ENCODE data around the gene HOXD1.

HOXD1 gene

DNA sequence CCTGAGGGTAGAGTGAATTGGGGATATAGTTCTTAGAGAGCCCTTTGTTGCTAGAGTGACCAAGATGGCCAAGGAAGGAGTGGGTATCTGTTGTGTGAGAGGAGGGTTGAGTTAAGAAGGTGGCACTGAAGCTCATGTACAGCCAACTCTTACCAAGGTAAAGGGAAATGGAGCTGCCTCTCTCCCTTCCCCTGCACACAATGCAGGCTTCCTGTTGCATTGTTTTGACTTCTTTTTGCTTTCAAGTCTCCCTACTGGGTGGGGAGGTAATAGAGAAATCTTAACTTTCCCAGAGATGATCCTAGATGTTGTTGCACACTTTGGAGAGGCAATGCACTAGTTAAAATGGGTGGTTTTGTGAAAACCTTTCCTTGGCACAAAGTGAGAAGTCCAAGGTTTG, 23.8 kb downstream of the HOXD1 start:
- TF ChIP-seq, protein P1, sequence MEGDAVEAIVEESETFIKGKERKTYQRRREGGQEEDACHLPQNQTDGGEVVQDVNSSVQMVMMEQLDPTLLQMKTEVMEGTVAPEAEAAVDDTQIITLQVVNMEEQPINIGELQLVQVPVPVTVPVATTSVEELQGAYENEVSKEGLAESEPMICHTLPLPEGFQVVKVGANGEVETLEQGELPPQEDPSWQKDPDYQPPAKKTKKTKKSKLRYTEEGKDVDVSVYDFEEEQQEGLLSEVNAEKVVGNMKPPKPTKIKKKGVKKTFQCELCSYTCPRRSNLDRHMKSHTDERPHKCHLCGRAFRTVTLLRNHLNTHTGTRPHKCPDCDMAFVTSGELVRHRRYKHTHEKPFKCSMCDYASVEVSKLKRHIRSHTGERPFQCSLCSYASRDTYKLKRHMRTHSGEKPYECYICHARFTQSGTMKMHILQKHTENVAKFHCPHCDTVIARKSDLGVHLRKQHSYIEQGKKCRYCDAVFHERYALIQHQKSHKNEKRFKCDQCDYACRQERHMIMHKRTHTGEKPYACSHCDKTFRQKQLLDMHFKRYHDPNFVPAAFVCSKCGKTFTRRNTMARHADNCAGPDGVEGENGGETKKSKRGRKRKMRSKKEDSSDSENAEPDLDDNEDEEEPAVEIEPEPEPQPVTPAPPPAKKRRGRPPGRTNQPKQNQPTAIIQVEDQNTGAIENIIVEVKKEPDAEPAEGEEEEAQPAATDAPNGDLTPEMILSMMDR (IDR thresholded peaks at IDR 0.05; ENCODE audit: low read depth, low read length): no peak
- no peak for DNase-seq (ENCODE audit: extremely low read depth, low read depth)

DNA sequence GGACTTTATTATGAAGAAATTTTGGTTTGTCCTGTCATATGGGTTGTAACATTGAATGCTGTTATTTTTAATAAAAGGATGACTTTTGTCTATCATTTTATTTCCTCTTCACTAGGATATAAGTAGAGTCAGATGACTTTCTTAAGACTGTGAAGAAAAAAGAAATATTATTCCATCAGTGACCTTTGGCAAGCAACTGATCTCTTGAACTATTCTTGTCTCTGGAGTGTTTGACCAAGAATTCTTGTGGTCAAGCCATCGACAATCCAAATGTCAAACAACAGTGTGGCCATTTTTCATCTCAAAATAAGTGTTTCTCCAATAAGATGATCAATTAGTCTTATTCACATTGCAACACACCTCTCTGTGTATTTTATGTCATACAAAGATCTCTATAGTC, 24.9 kb downstream of the HOXD1 start:
- TF ChIP-seq, protein P1 (IDR thresholded peaks at IDR 0.05; ENCODE audit: low read depth, low read length): no peak
- no peak for DNase-seq (ENCODE audit: extremely low read depth, low read depth)

DNA sequence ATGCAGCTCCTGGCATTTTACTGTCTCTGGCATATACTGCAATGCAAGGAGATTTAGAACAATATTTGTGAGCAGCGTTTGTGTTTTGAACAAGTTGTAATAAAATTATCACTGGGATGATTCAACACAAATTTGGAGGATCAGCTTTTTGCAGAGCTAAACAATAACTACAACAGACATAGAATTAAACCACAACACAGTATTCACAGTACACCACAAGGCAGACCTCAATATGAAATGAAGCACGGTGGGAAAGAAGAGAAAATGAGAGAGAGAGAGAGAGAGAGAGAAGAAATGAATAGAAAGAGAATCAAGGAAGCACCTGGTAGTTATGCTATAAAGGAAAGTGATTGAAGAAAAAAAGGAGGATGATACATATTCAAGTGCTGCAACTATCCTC, 39.4 kb downstream of the HOXD1 start:
- DNase-seq (ENCODE audit: extremely low read depth, low read depth): no peak
- TF ChIP-seq, protein P1 (IDR thresholded peaks at IDR 0.05; ENCODE audit: low read depth, low read length): no peak

DNA sequence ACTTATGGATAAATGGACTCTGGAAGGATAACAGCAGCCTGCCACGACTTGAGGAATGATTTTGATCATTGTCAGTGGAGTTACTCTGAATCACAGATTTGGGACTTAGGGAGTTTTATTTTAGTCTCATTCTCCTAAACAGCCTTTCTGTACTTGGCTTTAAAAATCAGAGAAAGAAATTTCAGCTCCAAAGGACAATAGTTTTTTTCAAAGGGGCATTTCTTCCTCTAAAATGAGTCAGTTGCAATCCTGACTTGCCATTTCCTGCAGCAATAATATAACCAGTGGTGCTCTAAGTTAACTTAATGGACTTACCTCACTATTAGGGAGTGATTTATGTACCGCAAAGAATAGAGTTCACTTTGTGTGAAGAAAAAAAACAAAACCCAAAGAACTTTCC, 45.7 kb downstream of the HOXD1 start:
- TF ChIP-seq, protein P1 (IDR thresholded peaks at IDR 0.05; ENCODE audit: low read depth, low read length): no peak
- DNase-seq (ENCODE audit: extremely low read depth, low read depth): no peak

DNA sequence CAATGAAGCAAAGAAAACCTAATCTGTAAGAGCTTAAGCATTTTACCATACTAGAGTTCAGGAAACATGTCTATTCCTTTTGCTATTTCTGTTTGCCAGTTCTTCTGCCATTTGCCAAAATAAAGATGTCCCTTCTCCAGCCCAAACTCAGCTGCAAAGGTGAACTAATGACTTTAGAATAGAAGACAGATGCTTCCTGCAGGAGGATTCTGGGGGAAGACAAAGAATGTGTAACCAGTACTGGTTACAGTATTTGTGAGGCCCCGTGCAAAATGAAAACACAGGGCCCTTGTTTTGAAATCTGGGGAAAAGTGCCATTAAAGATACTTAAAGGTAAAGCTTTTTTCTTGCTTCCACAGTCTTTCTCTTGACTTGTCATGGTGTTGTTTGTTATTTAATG, 46.5 kb downstream of the HOXD1 start:
- TF ChIP-seq, protein P1 (IDR thresholded peaks at IDR 0.05; ENCODE audit: low read depth, low read length): no peak
- DNase-seq (ENCODE audit: extremely low read depth, low read depth): no peak

DNA sequence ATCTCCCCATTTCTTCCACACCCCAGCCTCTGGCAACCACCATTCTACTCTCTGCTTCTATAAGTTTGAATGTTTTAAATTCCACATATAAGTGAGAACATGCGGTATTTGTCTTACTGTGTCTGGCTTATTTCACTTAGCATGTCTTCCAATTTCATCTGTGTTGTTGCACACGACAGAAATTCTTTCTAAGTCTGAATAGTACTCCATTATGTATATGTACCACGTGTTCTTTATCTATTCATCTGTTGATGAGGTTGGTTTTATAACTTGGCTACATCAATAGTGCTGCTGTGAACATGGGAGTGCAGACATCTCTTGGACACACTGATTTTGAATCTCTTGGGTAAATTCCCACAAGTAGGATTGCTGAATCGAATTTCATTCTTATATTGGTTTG, 49.0 kb downstream of the HOXD1 start:
- no peak for DNase-seq (ENCODE audit: extremely low read depth, low read depth)
- TF ChIP-seq, protein P1 (IDR thresholded peaks at IDR 0.05; ENCODE audit: low read depth, low read length): no peak

DNA sequence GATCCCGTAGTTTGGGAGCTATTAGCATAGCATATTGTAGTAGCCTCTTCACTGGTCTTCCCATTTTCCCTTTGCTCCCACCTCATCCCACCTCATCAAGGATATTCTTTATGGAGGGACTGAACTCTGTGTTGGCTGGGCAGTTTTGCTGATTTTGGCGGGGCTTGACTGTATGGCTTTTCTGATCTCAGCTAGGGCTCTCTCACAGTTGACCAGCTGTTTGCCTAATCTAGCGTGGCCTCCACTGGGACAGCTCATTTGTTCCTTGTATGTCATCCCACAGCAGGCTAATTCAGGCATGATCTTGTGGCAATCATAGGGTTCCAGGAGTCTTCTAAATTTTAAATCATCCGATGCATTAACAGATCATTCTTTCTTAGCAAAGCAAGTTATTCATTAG, 50.6 kb downstream of the HOXD1 start:
- DNase-seq (ENCODE audit: extremely low read depth, low read depth): no peak
- TF ChIP-seq, protein P1 (IDR thresholded peaks at IDR 0.05; ENCODE audit: low read depth, low read length): no peak
